Urinary bladder (tissue), 4 donors: ENCODE results near the gene DFFB. TPM values are rescaled to one million over a fixed set of nuclear protein-coding genes. Genes with fewer than 3 reads are reported as not detected.

Source experiments
- DNase-seq: peaks from one replicate; pipeline ENCODE4 v3.0.0-alpha.2; 2015; ENCODE audit errors: extremely low spot score
- H3K27ac ChIP-seq: one replicate; pipeline ENCODE4 v1.5.1; 2013; ENCODE audit warnings: low read depth, mild to moderate bottlenecking, moderate library complexity
- H3K36me3 ChIP-seq: one replicate; pipeline ENCODE4 v1.6.1; 2013; ENCODE audit warnings: mild to moderate bottlenecking, moderate library complexity; ENCODE audit not compliant: insufficient read depth
- H3K4me1 ChIP-seq: one replicate; pipeline ENCODE4 v1.6.1; 2013; ENCODE audit warnings: mild to moderate bottlenecking, moderate library complexity; ENCODE audit not compliant: insufficient read depth
- H3K4me3 ChIP-seq: one replicate; pipeline ENCODE4 v1.5.1; 2013; ENCODE audit warnings: low read depth, low read length
- WGBS: extraction: QIAGEN DNeasy Blood & Tissue Kit; methylation state at CpG from one replicate; pipeline ENCODE4 v1.1.7; 2013; 5-methylcytosine and 5-hydroxymethylcytosine counted together
- polyA plus RNA-seq: library from polyadenylated mRNA; stranded (reverse); fragments of 200-250 nt; gene quantifications from one replicate; pipeline ENCODE4 v1.2.3, GENCODE V29; 2013
- total RNA-seq: library from RNA; depleted of rRNA; stranded (reverse); fragments of >200 nt; gene quantifications from one replicate; pipeline ENCODE4 v1.2.3, GENCODE V29; 2014
- donor health status: healthy with polysubstance abuse.
- donor health status: healthy.

DFFB gene
- total and polyA plus RNA-seq, 2 donors = 6.7 to 8.5 TPM

GRCh38 chr1:3900150-3900968 is 43.1 kb downstream of the DFFB start, which contains the start of gene C1orf174:
Gene C1orf174 (minus strand): TSS chr1:3900272. CDS start chr1:3900186, 86 bp downstream.
- H3K4me3 ChIP-seq = peak within 1 kb of the TSS; percentile 89
- no peaks in the 10 kb centered on the region for H3K36me3 ChIP-seq
- no peaks in the 10 kb centered on the region for H3K4me1 ChIP-seq
- under 1% methylated on average over 57 of the region's 58 CpGs for WGBS
- H3K27ac ChIP-seq = peak within 1 kb of the TSS; percentile 81
- DNase-seq = peak; percentile 99

GRCh38 chr1:3900969-3901529 is 43.8 kb downstream of the DFFB start:
- no peaks in the 10 kb centered on the region for H3K4me1 ChIP-seq
- under 1% methylated on average over 51 of the region's 51 CpGs for WGBS
- H3K36me3 ChIP-seq = no peaks in the 10 kb centered on the region
- H3K27ac ChIP-seq = peak overlapping the region; percentile 80
- H3K4me3 ChIP-seq = peak overlapping the region; percentile 60
- DNase-seq = peak; percentile 83

- no peak overlapping the region for H3K4me3 ChIP-seq
- no peak overlapping the region for H3K27ac ChIP-seq
- H3K4me1 ChIP-seq = no peaks in the 10 kb centered on the region
- WGBS = 95% methylated on average over 15 of the region's 15 CpGs
- no peaks in the 10 kb centered on the region for H3K36me3 ChIP-seq
- DNase-seq = no peak
Observed at GRCh38 chr1:3902111-3902511, 44.8 kb downstream of the DFFB start.

GRCh38 chr1:3902571-3903091 is 45.4 kb downstream of the DFFB start:
- DNase-seq = no peak
- 72% methylated on average over 10 of the region's 10 CpGs for WGBS
- no peak overlapping the region for H3K4me3 ChIP-seq

GRCh38 chr1:3903141-3904005 is 46.1 kb downstream of the DFFB start:
- WGBS = 74% methylated on average over 16 of the region's 16 CpGs
- no peak for DNase-seq
- no peaks in the 10 kb centered on the region for H3K4me1 ChIP-seq

More at GRCh38 chr1:3902571-3903091, 45.4 kb downstream of the DFFB start:
- Histone ChIP-seq H3K27ac (no peak overlapping the region), H3K36me3 (no peaks in the 10 kb centered on the region), H3K4me1 (no peaks in the 10 kb centered on the region)

GRCh38 chr1:3904006-3904842 is 46.9 kb downstream of the DFFB start:
- Histone ChIP-seq H3K27ac (no peak overlapping the region), H3K4me1 (no peaks in the 10 kb centered on the region), H3K36me3 (no peaks in the 10 kb centered on the region), H3K4me3 (no peak overlapping the region)
- DNase-seq = no peak
- 78% methylated on average over 24 of the region's 24 CpGs for WGBS

More at GRCh38 chr1:3903141-3904005, 46.1 kb downstream of the DFFB start:
- no peaks in the 10 kb centered on the region for H3K36me3 ChIP-seq
- no peak overlapping the region for H3K4me3 ChIP-seq
- H3K27ac ChIP-seq = no peak overlapping the region

GRCh38 chr1:3904843-3905185 is 47.5 kb downstream of the DFFB start:
- Histone ChIP-seq H3K4me3 (no peak overlapping the region), H3K36me3 (no peaks in the 10 kb centered on the region), H3K27ac (no peak overlapping the region), H3K4me1 (no peaks in the 10 kb centered on the region)
- DNase-seq = no peak
- WGBS = 81% methylated on average over 4 of the region's 4 CpGs

GRCh38 chr1:3905266-3905952 is 48.1 kb downstream of the DFFB start:
- Histone ChIP-seq H3K4me1 (no peaks in the 10 kb centered on the region), H3K36me3 (no peaks in the 10 kb centered on the region), H3K4me3 (no peak overlapping the region), H3K27ac (no peak overlapping the region)
- WGBS = 89% methylated on average over 19 of the region's 19 CpGs
- DNase-seq = no peak

GRCh38 chr1:3905953-3906671 is 48.8 kb downstream of the DFFB start:
- no peak for DNase-seq
- Histone ChIP-seq H3K36me3 (no peaks in the 10 kb centered on the region), H3K4me1 (no peaks in the 10 kb centered on the region), H3K27ac (no peak overlapping the region), H3K4me3 (no peak overlapping the region)
- WGBS = 85% methylated on average over 18 of the region's 18 CpGs

GRCh38 chr1:3906672-3907020 is 49.4 kb downstream of the DFFB start:
- Histone ChIP-seq H3K4me3 (no peak overlapping the region), H3K36me3 (no peaks in the 10 kb centered on the region), H3K27ac (no peak overlapping the region), H3K4me1 (no peaks in the 10 kb centered on the region)
- WGBS = 92% methylated on average over 11 of the region's 11 CpGs
- no peak for DNase-seq

GRCh38 chr1:3907031-3907534 is 49.8 kb downstream of the DFFB start:
- no peak for DNase-seq
- Histone ChIP-seq H3K4me3 (no peak overlapping the region), H3K36me3 (no peaks in the 10 kb centered on the region), H3K27ac (no peak overlapping the region), H3K4me1 (no peaks in the 10 kb centered on the region)
- WGBS = 77% methylated on average over 22 of the region's 22 CpGs
